HEK293 (cell line): ENCODE data around the gene RRBP1.

Experiments used
- CTCF ChIA-PET: fragments of 350-600 bp; formaldehyde crosslinking; extraction: SDS; loops from one replicate; lab custom pipeline; 2021; ENCODE audit warnings: antibody characterized with exemption; lab: Yijun Ruan, JAX
- POLR2A ChIA-PET: fragments of 300-600 bp; formaldehyde crosslinking; extraction: SDS; loops from one replicate; lab custom pipeline; 2020; ENCODE audit warnings: antibody characterized with exemption, inconsistent platforms; lab: Yijun Ruan, JAX
- H3K27ac ChIP-seq: fragments of 200-500 bp; sonication (Bioruptor generic); 2 replicates; pipeline ENCODE4 v1.5.1; 2014; ENCODE audit warnings: low read depth, low read length, control low read depth, inconsistent platforms; ENCODE audit errors: extremely low read depth
- H3K36me3 ChIP-seq, 2 experiments: fragments of 200-500 bp in 1 of 2; sonication (Bioruptor generic) in 1 of 2; 1 replicate in 1 of 2; 2 replicates in 1 of 2; pipeline ENCODE4 v1.5.1; 2014 to 2017; ENCODE audit warnings: inconsistent platforms in 2 of 2, low read length in 2 of 2; ENCODE audit not compliant: control insufficient read depth in 2 of 2, insufficient read depth in 1 of 2
- H3K4me1 ChIP-seq: fragments of 200-500 bp; sonication (Bioruptor generic); 2 replicates; pipeline ENCODE4 v1.5.1; 2014; ENCODE audit warnings: mild to moderate bottlenecking, low read length, inconsistent platforms; ENCODE audit not compliant: control insufficient read depth, insufficient read depth
- H3K4me3 ChIP-seq: 2 replicates; pipeline ENCODE4 v1.5.1; 2011; ENCODE audit warnings: low read depth, mild to moderate bottlenecking, control low read depth, low read length, moderate library complexity
- H3K9me3 ChIP-seq: fragments of 200-500 bp; sonication (Bioruptor generic); 2 replicates; pipeline ENCODE4 v1.5.1; 2014; ENCODE audit warnings: low read depth, low read length, inconsistent platforms; ENCODE audit not compliant: control insufficient read depth, insufficient read depth
- ATF2 ChIP-seq: fragments of 450-650 bp; formaldehyde crosslinking; IDR thresholded peaks from 2 replicates; pipeline ENCODE4 v1.5.1; 2016; ENCODE audit warnings: missing biosample characterization, missing genetic modification characterization, low read depth
- GFI1B ChIP-seq: fragments of 450-650 bp; formaldehyde crosslinking; IDR thresholded peaks from 2 replicates; pipeline ENCODE4 v1.5.1; 2016; ENCODE audit warnings: missing biosample characterization, missing genetic modification characterization
- KLF17 ChIP-seq: fragments of 450-650 bp; formaldehyde crosslinking; IDR thresholded peaks from 2 replicates; pipeline ENCODE4 v1.5.1; 2016; ENCODE audit warnings: missing biosample characterization, missing genetic modification characterization
- MYNN ChIP-seq: fragments of 450-650 bp; formaldehyde crosslinking; IDR thresholded peaks from 2 replicates; pipeline ENCODE4 v1.5.1; 2016; ENCODE audit warnings: missing biosample characterization, missing genetic modification characterization, borderline replicate concordance
- REPIN1 ChIP-seq: fragments of 450-650 bp; formaldehyde crosslinking; IDR thresholded peaks from 2 replicates; pipeline ENCODE4 v1.5.1; 2017; ENCODE audit warnings: missing biosample characterization, missing genetic modification characterization, low read depth
- ZNF280C ChIP-seq: fragments of 450-650 bp; formaldehyde crosslinking; IDR thresholded peaks from 2 replicates; pipeline ENCODE4 v1.5.1; 2016; ENCODE audit warnings: missing biosample characterization, missing genetic modification characterization
- ZNF302 ChIP-seq: fragments of 450-650 bp; formaldehyde crosslinking; IDR thresholded peaks from 2 replicates; pipeline ENCODE4 v1.5.1; 2016; ENCODE audit warnings: missing biosample characterization, missing genetic modification characterization, low read depth
- ZNF341 ChIP-seq: fragments of 450-650 bp; formaldehyde crosslinking; IDR thresholded peaks from 2 replicates; pipeline ENCODE4; 2016; ENCODE audit warnings: low read depth, missing biosample characterization, missing genetic modification characterization
- ZNF426 ChIP-seq: fragments of 450-650 bp; formaldehyde crosslinking; IDR thresholded peaks from 2 replicates; pipeline ENCODE4 v1.5.1; 2017; ENCODE audit warnings: missing biosample characterization, missing genetic modification characterization, mild to moderate bottlenecking, inconsistent platforms, moderate library complexity
- ZNF449 ChIP-seq: fragments of 450-650 bp; formaldehyde crosslinking; IDR thresholded peaks from 2 replicates; pipeline ENCODE4 v1.5.1; 2017; ENCODE audit warnings: missing biosample characterization, mild to moderate bottlenecking, missing genetic modification characterization, moderate library complexity
- ZNF514 ChIP-seq: fragments of 450-650 bp; formaldehyde crosslinking; IDR thresholded peaks from 2 replicates; pipeline ENCODE4 v1.5.1; 2016; ENCODE audit warnings: missing biosample characterization, missing genetic modification characterization
- ZNF600 ChIP-seq: fragments of 450-650 bp; formaldehyde crosslinking; IDR thresholded peaks from 2 replicates; pipeline ENCODE4 v1.5.1; 2016; ENCODE audit warnings: missing biosample characterization, missing genetic modification characterization
- ZNF677 ChIP-seq: fragments of 450-650 bp; IDR thresholded peaks from 2 replicates; pipeline ENCODE4 v1.5.0; 2018; ENCODE audit warnings: missing biosample characterization, mild to moderate bottlenecking, missing genetic modification characterization, moderate library complexity
- ZNF776 ChIP-seq: fragments of 450-650 bp; formaldehyde crosslinking; IDR thresholded peaks from 2 replicates; pipeline ENCODE4 v1.5.0; 2017; ENCODE audit warnings: missing biosample characterization, missing genetic modification characterization, borderline replicate concordance
- TF ChIP-seq, protein P1 (sequence below): fragments of 450-650 bp; formaldehyde crosslinking; IDR thresholded peaks from 2 replicates; pipeline ENCODE4 v1.5.1; 2016; ENCODE audit warnings: missing biosample characterization, missing genetic modification characterization
- TF ChIP-seq, protein P2 (sequence below): fragments of 450-650 bp; formaldehyde crosslinking; IDR thresholded peaks from 2 replicates; pipeline ENCODE4 v1.5.1; 2016; ENCODE audit warnings: missing biosample characterization, missing genetic modification characterization
- TF ChIP-seq, protein P3 (sequence below): fragments of 450-650 bp; formaldehyde crosslinking; IDR thresholded peaks from 2 replicates; pipeline ENCODE4 v1.5.0; 2017; ENCODE audit warnings: missing biosample characterization, missing genetic modification characterization, borderline replicate concordance

The RRBP1 gene

DNA sequence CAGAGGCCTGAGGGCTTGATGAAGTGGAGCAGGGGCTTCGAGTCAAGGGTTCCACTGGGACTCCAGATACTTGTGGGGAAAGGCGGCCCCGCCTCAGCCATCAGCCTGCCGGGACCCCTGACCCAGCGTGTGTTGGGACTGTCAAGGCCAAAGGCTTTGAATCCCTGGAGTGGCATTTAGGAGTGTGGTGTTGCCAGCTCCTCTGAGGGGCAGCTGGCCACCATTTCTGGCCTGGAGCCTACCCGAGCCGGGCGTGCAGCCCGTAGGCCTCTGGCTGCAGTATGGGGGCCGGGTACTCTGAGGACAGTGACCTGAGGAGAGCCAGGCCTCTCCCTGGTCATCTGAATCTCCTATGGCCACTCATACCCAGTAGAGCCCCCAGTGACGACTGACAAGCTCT lies 40.0 kb downstream of the RRBP1 start:
- Histone ChIP-seq H3K36me3 (peaks cover 0 to 56% of the 10 kb centered on the region in 2 experiments; a peak in 1 of 3 replicates), H3K4me3 (no peak overlapping the region), H3K9me3 (no peaks in the 10 kb centered on the region), H3K27ac (no peak overlapping the region), H3K4me1 (no peaks in the 10 kb centered on the region)
- POLR2A ChIA-PET, result no interaction called here
- CTCF ChIA-PET, result interaction anchor here (1.2 kb wide), 1 partner anchor 13 kb away, joined by 4 read pairs; no protein-coding TSS in a partner anchor
- TF ChIP-seq ZNF341 (no peak), ZNF677 (tag by site-specific recombination) (no peak), ZNF426 (tag by site-specific recombination) (no peak), MYNN (tag by site-specific recombination) (no peak), REPIN1 (tag by site-specific recombination) (no peak), ZNF280C (tag by site-specific recombination) (no peak), KLF17 (tag by site-specific recombination) (no peak), ZNF514 (no peak), ZNF600 (tag by site-specific recombination) (no peak), ZNF302 (no peak), GFI1B (tag by site-specific recombination) (no peak), ZNF449 (tag by site-specific recombination) (no peak), ZNF776 (tag by site-specific recombination) (no peak), ATF2 (tag by site-specific recombination) (no peak)
- TF ChIP-seq, protein P1, sequence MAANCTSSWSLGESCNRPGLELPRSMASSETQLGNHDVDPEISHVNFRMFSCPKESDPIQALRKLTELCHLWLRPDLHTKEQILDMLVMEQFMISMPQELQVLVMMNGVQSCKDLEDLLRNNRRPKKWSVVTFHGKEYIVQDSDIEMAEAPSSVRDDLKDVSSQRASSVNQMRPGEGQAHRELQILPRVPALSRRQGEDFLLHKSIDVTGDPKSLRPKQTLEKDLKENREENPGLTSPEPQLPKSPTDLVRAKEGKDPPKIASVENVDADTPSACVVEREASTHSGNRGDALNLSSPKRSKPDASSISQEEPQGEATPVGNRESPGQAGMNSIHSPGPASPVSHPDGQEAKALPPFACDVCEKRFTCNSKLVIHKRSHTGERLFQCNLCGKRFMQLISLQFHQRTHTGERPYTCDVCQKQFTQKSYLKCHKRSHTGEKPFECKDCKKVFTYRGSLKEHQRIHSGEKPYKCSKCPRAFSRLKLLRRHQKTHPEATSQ (tag by site-specific recombination), result no peak
- TF ChIP-seq, protein P2, sequence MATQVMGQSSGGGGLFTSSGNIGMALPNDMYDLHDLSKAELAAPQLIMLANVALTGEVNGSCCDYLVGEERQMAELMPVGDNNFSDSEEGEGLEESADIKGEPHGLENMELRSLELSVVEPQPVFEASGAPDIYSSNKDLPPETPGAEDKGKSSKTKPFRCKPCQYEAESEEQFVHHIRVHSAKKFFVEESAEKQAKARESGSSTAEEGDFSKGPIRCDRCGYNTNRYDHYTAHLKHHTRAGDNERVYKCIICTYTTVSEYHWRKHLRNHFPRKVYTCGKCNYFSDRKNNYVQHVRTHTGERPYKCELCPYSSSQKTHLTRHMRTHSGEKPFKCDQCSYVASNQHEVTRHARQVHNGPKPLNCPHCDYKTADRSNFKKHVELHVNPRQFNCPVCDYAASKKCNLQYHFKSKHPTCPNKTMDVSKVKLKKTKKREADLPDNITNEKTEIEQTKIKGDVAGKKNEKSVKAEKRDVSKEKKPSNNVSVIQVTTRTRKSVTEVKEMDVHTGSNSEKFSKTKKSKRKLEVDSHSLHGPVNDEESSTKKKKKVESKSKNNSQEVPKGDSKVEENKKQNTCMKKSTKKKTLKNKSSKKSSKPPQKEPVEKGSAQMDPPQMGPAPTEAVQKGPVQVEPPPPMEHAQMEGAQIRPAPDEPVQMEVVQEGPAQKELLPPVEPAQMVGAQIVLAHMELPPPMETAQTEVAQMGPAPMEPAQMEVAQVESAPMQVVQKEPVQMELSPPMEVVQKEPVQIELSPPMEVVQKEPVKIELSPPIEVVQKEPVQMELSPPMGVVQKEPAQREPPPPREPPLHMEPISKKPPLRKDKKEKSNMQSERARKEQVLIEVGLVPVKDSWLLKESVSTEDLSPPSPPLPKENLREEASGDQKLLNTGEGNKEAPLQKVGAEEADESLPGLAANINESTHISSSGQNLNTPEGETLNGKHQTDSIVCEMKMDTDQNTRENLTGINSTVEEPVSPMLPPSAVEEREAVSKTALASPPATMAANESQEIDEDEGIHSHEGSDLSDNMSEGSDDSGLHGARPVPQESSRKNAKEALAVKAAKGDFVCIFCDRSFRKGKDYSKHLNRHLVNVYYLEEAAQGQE, result no peak
- TF ChIP-seq, protein P3, sequence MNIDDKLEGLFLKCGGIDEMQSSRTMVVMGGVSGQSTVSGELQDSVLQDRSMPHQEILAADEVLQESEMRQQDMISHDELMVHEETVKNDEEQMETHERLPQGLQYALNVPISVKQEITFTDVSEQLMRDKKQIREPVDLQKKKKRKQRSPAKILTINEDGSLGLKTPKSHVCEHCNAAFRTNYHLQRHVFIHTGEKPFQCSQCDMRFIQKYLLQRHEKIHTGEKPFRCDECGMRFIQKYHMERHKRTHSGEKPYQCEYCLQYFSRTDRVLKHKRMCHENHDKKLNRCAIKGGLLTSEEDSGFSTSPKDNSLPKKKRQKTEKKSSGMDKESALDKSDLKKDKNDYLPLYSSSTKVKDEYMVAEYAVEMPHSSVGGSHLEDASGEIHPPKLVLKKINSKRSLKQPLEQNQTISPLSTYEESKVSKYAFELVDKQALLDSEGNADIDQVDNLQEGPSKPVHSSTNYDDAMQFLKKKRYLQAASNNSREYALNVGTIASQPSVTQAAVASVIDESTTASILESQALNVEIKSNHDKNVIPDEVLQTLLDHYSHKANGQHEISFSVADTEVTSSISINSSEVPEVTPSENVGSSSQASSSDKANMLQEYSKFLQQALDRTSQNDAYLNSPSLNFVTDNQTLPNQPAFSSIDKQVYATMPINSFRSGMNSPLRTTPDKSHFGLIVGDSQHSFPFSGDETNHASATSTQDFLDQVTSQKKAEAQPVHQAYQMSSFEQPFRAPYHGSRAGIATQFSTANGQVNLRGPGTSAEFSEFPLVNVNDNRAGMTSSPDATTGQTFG (tag by site-specific recombination), result no peak
